NK-92 (cell line): ENCODE measurements around the gene LAGE3.

Experiments
- DNase-seq: peaks from one replicate; lab custom pipeline; 2025; ENCODE audit not compliant: unreplicated experiment; lab: John Stamatoyannopoulos, UW

The LAGE3 gene

GRCh38 chrX:154458954-154459778 lies 19.9 kb downstream of the LAGE3 start:
- DNase-seq: no peak

DNA sequence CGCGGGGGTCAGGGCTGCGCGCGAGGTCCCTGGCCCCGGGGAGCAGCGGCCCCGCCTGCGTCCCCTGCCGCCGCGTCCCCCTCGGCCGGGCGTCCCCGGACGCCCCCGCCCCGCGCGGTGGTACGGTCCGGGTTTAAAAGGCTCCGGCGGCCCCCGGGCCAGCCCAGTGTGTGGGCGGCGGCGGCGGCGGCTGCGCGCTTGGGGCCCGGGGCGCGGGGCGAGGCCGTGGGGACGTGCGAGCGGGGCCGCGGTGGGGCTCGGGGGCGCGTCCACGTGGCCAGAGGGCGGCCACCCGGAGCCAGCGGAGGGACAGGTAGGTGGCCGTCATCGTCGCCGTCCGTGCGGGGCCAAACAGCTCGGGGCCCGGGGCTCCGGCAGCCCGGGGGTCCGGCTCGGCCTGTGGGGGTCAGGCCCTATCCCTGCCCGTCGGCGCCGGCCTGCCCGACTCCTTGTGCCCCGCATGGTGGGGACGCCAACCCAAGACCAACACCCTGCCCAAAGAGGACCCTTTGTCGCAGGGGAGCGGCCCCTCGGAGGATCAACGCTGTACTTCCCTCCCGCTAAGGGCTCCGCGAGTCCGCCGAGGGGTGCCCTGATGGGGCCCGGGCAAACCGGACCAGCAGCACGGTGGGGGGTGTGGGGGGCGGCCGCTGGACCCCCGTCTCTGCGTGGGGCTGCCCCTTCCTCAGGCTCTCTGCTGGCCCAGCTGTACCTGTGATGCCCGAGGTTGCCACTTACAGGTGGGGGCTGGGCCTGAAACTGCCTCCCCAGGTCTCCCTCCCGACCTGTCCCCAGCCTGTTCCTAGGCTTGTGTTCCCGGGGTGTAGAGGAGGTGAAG lies 20.7 kb downstream of the LAGE3 start, which contains the start of gene PLXNA3:
Gene PLXNA3, plus strand, starts transcription at position 166 of the 838 bp plus-strand sequence. CDS start 1,903 bp downstream, outside the sequence.
- DNase-seq: no peak

- DNase-seq: no peak
These were observed 21.5 kb downstream of the LAGE3 start for GRCh38 chrX:154457491-154458115.

DNA sequence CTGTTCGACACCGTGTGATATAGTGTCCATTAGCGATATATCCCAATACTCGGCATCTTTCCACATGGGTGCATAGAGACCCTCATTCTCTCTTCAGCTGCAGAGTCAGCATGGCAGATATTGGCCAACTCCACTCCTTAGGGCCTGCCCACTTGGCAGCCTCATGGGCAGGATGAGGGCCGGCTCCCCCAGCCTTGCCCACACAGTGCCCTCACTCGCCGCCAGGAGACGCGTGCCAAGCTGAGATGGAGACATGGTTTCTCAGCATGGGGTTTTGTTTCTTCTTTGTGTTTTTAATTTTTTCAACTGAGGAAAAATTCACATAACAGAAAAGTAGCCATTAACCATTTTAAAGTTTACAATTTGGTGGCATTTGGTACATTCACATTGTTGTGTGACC lies 26.3 kb downstream of the LAGE3 start:
- no peak for DNase-seq

- no peak for DNase-seq
These were observed 28.8 kb downstream of the LAGE3 start for GRCh38 chrX:154450312-154450711.

GRCh38 chrX:154449618-154450017 lies 29.5 kb downstream of the LAGE3 start:
- no peak for DNase-seq

DNA sequence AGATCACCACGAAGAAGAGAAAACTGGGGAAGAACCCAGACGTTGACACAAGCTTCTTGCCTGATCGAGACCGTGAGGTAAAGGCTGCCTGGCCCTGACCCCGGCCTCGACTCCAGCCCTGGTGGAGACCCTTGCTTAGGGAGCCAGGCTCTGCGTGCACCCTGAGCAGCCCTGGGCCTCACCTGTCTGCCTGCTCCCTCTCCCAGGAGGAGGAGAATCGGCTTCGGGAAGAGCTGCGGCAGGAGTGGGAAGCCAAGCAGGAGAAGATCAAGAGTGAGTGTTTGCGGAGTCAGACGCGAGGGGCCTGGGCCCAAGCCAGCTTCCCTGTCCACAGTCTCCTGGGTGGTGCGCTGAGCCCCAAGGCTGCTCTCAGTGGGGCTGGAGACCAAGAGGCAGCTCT lies 30.6 kb downstream of the LAGE3 start:
- no peak for DNase-seq

- DNase-seq: no peak
These were observed 32.7 kb downstream of the LAGE3 start for GRCh38 chrX:154446430-154446829.

DNA sequence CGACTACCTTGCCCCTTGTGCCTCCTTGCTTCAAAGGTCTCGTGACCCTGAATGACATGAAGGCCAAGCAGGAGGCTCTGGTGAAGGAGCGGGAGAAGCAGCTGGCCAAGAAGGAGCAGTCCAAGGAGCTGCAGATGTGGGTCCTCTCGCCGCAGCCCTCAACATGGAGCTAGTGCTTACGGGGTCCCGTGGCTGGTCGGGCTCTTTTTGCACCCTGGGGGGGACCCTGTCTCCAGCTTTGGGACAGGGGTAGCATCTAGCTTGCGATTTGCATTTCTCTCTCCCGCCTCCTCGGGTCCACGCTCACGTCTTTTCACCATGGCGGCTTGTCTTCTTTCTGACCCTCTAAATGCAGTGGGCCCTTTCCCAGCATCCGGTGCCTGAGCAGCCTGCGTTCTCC lies 33.3 kb downstream of the LAGE3 start:
- DNase-seq: no peak

DNA sequence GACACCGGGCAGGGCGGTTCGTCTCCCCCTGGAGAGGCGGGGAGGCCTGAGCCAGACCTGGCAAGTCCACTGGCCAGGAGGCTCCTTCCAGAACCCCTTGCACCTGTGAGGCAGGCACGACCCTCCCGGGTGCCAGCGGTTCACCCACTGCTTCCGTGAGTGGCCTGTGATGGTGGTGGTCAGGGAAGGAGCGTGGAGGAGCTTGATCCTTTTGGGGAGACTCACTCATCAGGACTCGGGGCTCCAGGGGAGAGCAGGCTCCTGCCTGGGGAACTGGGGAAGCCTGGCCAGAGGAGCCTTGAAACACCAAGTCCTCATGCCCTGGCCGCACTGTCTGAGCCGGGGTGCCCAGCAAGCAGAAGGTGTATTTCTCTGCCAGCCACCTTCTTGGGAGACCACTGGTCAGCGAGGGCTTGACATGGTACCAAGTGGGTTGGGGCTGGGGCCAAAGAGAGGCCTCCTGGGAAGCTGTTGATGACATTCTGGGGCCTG lies 34.3 kb downstream of the LAGE3 start:
- no peak for DNase-seq

DNA sequence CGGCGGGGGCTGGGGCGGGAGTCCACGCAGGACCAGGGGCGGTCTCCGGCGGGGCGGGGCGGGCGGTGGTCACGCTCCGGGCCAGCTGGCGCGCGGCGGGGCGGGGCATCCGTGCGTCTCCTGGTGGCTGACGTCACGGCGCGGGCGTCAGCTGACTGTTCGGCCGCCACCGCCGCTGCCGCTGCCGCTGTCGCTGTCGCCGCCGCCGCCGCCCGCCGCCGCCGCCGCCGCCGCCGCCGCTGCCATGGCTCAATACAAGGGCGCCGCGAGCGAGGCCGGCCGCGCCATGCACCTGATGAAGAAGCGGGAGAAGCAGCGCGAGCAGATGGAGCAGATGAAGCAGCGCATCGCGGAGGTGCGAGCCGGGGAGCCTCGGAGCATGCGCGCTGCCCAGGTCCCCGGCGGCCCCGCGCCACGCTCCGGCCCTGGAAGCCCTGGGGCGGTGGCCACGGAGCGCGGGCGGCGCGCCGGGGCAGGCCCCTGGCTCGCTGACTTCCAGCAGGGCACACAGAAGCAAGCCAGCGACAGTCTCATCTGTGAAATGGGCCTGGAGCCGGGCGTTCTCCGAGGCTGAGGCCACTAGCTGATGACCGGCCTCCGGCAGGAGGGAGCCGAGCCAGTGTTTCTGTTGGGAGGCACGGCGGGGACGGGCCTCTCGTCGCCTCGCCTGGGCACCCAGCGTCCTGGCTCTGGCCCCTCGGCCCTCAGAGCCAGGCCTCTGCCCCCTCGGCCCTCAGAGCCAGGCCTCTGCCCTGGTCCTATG lies 34.9 kb downstream of the LAGE3 start, which contains the start of gene FAM50A:
Gene FAM50A, plus strand, starts transcription at position 150 of the 763 bp plus-strand sequence. Its CDS starts 95 bp downstream, at position 245.
- no peak for DNase-seq

DNA sequence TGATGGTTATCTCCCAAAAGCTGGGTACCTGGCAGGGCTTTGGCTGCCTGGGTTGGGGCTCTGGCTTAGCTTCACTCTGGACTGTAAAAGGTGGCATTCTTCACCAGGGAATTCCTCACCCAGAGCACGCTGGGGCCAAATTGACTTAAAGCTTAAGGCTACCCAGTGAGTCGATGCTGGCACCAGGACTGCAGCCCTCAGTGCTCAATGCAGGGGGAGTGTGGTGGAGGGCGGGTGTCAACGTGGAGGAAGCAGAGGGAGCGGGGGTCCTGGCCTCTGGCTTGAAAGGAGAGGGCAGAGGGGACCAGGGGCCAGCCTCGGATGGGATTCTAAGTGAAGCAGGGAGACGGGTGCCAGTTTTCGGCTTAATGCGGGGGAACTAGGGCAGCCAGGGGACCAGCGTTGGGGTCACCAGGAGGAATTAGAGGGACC lies 35.6 kb downstream of the LAGE3 start:
- no peak for DNase-seq

- no peak for DNase-seq
These were observed 36.9 kb downstream of the LAGE3 start for GRCh38 chrX:154441984-154442707.

DNA sequence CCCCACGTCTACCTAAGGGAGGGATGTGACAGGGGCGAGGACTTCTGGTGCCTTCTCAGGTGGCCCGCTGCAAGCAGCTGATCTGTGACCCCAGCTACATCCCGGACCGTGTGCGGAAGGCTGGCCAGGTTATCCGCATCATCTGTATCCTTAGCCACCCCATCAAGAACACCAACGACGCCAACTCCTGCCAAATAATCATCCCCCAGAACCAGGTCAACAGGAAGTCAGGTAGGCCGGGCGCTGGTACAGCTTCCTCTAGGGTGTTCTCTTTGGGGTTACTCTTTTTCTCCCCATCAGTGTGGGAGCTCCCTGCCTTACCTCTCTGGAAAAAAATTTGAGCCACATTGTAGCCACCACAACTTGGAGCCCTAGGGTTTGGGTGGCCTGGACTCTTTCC lies 37.5 kb downstream of the LAGE3 start:
- DNase-seq: no peak

GRCh38 chrX:154440623-154441357 lies 38.3 kb downstream of the LAGE3 start:
- no peak for DNase-seq

- no peak for DNase-seq
These were observed 39.2 kb downstream of the LAGE3 start for GRCh38 chrX:154439841-154440240.

DNA sequence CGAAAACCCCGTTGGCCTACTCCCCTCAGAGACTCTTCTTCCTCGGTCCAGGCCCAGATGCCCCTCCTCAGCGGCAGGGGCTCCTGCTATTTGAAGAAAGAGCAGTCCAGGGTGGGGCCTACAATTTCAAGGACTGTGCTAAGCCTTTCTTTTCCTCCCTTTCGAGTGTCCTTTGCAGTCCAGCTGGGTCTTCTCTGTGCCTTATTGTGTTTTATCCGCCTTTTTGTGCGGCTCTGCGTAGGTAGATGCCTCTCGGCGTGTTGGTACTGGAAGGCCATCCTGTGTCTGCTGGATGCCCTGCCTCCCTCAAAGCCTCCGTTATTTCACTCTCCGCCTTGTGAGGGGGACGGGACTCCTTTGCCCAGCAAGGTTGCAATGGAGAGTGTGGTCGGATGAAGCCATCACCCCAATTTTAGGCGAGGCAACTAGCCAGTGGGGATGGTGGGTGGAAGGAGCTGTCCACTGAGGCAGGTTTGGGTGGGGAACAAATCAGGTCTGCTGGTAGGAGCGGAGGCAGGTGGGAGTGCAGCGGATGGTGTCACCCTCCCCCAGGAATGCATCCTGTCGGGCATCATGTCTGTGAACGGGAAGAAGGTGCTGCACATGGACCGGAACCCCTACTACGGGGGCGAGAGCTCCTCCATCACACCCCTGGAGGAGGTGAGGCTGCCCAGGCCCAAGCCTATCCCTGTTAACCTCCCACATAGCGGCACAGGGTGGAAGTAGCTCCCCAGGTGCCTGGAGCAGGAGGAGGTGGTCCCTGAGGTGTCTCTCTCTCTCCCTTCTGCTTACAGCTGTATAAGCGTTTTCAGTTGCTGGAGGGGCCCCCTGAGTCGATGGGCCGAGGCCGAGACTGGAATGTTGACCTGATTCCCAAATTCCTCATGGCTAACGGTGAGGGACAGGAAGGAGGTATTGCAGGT lies 40.8 kb downstream of the LAGE3 start:
- no peak for DNase-seq
